Naive thymus-derived CD4-positive, alpha-beta T cell (primary cell): ENCODE measurements around the gene PTCHD1. TPM values are rescaled to one million over a fixed set of nuclear protein-coding genes. Genes with fewer than 3 reads are reported as not detected.

Experiments
- ATAC-seq: fragments of 150-1000 bp; cut with Tn5 transposase; 2 replicates; pipeline ENCODE4 v1.10.0; 2021; ENCODE audit warnings: mild to moderate bottlenecking, moderate library complexity
- CTCF ChIA-PET: fragments of 350-600 bp; sonication (Branson Sonifier 250); formaldehyde crosslinking; loops from one replicate; lab custom pipeline; 2021; ENCODE audit warnings: antibody characterized with exemption; lab: Charles Lee
- POLR2A ChIA-PET: fragments of 350-600 bp; sonication (Branson Sonifier 250); formaldehyde crosslinking; loops from one replicate; lab custom pipeline; 2021; ENCODE audit warnings: antibody characterized with exemption, inconsistent platforms; lab: Charles Lee
- DNase-seq, 9 donors: peaks; one replicate each; pipeline versions ENCODE4 v3.0.0 to v3.0.0-alpha.2; 2020 to 2022; ENCODE audit warnings: mixed read lengths in 1 of 9
- H3K27ac ChIP-seq: one replicate; pipeline ENCODE4 v1.7.0; 2013; ENCODE audit warnings: mild to moderate bottlenecking, low read depth, low read length, moderate library complexity
- H3K27me3 ChIP-seq, 2 donors: one replicate each; pipeline ENCODE4 v1.7.0; 2013; ENCODE audit warnings: low read length in 2 of 2, mild to moderate bottlenecking in 2 of 2, moderate library complexity in 2 of 2; ENCODE audit not compliant: control insufficient read depth in 2 of 2, insufficient read depth in 2 of 2
- H3K36me3 ChIP-seq, 3 experiments: 1 replicate in 2 of 3; 2 replicates in 1 of 3; pipeline ENCODE4 v1.7.0; 2013; ENCODE audit warnings: low read length in 3 of 3, mild to moderate bottlenecking in 3 of 3, moderate library complexity in 1 of 3; ENCODE audit not compliant: insufficient read depth in 3 of 3, control insufficient read depth in 2 of 3
- H3K4me1 ChIP-seq, 2 donors: one replicate each; pipeline ENCODE4 v1.7.0; 2013; ENCODE audit warnings: low read length in 2 of 2, mild to moderate bottlenecking in 2 of 2, moderate library complexity in 1 of 2; ENCODE audit not compliant: control insufficient read depth in 2 of 2, insufficient read depth in 2 of 2
- H3K4me3 ChIP-seq: 2 replicates; pipeline ENCODE4 v1.7.0; 2013; ENCODE audit warnings: mild to moderate bottlenecking, low read length
- H3K9me3 ChIP-seq, 3 experiments: 1 replicate in 2 of 3; 2 replicates in 1 of 3; pipeline ENCODE4 v1.7.0; 2013; ENCODE audit warnings: low read length in 3 of 3; ENCODE audit not compliant: control insufficient read depth in 2 of 3
- H3K27ac Mint-ChIP-seq, 9 donors: one replicate each; pipeline ENCODE4 v1.8.0; 2020 to 2022; ENCODE audit warnings: mixed read lengths in 9 of 9, mild to moderate bottlenecking in 8 of 9, moderate library complexity in 5 of 9, inconsistent platforms in 2 of 9
- H3K27me3 Mint-ChIP-seq, 5 donors: one replicate each; pipeline ENCODE4 v1.8.0; 2021 to 2022; ENCODE audit warnings: mixed read lengths in 5 of 5, mild to moderate bottlenecking in 1 of 5
- H3K36me3 Mint-ChIP-seq, 5 donors: one replicate each; pipeline ENCODE4 v1.8.0; 2020 to 2022; ENCODE audit warnings: mixed read lengths in 5 of 5, mild to moderate bottlenecking in 3 of 5, inconsistent platforms in 1 of 5
- H3K4me1 Mint-ChIP-seq, 7 donors: one replicate each; pipeline ENCODE4 v1.8.0; 2020 to 2022; ENCODE audit warnings: mixed read lengths in 7 of 7, mild to moderate bottlenecking in 3 of 7, inconsistent platforms in 1 of 7
- H3K4me3 Mint-ChIP-seq, 10 donors: one replicate each; pipeline ENCODE4 v1.8.0; 2020 to 2022; ENCODE audit warnings: mild to moderate bottlenecking in 10 of 10, mixed read lengths in 10 of 10, moderate library complexity in 6 of 10, inconsistent platforms in 2 of 10
- H3K9me3 Mint-ChIP-seq, 11 donors: one replicate each; pipeline ENCODE4 v1.8.0; 2020 to 2022; ENCODE audit warnings: mixed read lengths in 11 of 11, mild to moderate bottlenecking in 4 of 11, inconsistent platforms in 1 of 11, moderate library complexity in 1 of 11
- intact Hi-C, 2 donors: fragments of 100-400 bp; cut with micrococcal nuclease; formaldehyde crosslinking; loops; one replicate each; pipeline ENCODE4 v1.15.1; 2023
- polyA plus RNA-seq, 2 donors: library from polyadenylated mRNA; unstranded; fragments of 300-500 nt; fragmentation: Illumina TruSeq; gene quantifications; one replicate each; pipeline ENCODE4 v1.2.3, GENCODE V29; 2021
- total RNA-seq, 6 experiments: library from RNA in 5 of 6; stranded (reverse) in 5 of 6; gene quantifications; 1 replicate in 5 of 6; 2 replicates in 1 of 6; pipeline ENCODE4 v1.2.3 and lab custom pipeline; 2021 to 2026

The PTCHD1 gene
- total and polyA plus RNA-seq, 7 experiments from 2014 or later = not detected

- Histone ChIP-seq H3K9me3 (no peaks in the 10 kb centered on the region), H3K27me3 (no peaks in the 10 kb centered on the region), H3K4me3 (no peak overlapping the region), H3K27ac (no peak overlapping the region), H3K4me1 (no peaks in the 10 kb centered on the region), H3K36me3 (no peaks in the 10 kb centered on the region)
- Mint-ChIP-seq H3K9me3 (peaks cover 0 to 2% (median 0%) of the 10 kb centered on the region in 11 donors), H3K36me3 (no peaks in the 10 kb centered on the region), H3K27ac (no peak overlapping the region), H3K4me1 (no peaks in the 10 kb centered on the region), H3K27me3 (peaks cover 0 to 10% (median 4%) of the 10 kb centered on the region in 5 donors), H3K4me3 (no peak overlapping the region)
- intact Hi-C loops = no loop called here
- DNase-seq (no peak), ATAC-seq (no peak)
- ChIA-PET POLR2A (no interaction called here), CTCF (no interaction called here)
Observed at GRCh38 chrX:23373129-23373804, 38.6 kb downstream of the PTCHD1 start.

DNA sequence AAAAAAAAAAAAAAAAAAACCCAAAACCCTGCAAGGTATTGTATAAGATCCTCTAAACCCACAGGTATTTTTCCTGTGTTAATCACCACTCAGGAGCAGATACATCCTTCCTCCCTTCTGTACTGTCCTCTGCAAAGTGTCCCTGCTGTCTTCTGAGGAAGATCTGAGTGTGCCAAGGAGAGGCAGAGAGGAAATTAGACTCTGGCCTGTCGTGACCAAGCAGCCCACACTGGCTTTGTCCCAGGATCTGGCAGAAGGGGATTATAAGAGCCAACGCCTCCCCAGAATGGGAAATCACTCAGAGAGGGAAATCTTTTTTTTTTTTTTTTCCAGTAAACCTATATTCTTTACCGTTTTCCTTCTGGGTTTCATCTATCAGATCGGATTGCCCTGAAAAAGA lies 39.6 kb downstream of the PTCHD1 start:
- no peak overlapping the region for H3K4me3 ChIP-seq
- H3K27me3 Mint-ChIP-seq = peaks cover 0 to 7% (median 0%) of the 10 kb centered on the region in 5 donors
- intact Hi-C loops = no loop called here
- no peaks in the 10 kb centered on the region for H3K36me3 ChIP-seq
- H3K9me3 Mint-ChIP-seq = peaks cover 0 to 2% (median 0%) of the 10 kb centered on the region in 11 donors
- no peaks in the 10 kb centered on the region for H3K36me3 Mint-ChIP-seq
- CTCF ChIA-PET = no interaction called here
- no peak overlapping the region for H3K27ac ChIP-seq
- ATAC-seq (no peak), DNase-seq (no peak)
- no peaks in the 10 kb centered on the region for H3K27me3 ChIP-seq
- no peak overlapping the region for H3K4me3 Mint-ChIP-seq
- no peaks in the 10 kb centered on the region for H3K9me3 ChIP-seq
- H3K4me1 Mint-ChIP-seq = no peaks in the 10 kb centered on the region
- H3K4me1 ChIP-seq = no peaks in the 10 kb centered on the region
- POLR2A ChIA-PET = no interaction called here
- H3K27ac Mint-ChIP-seq = no peak overlapping the region

GRCh38 chrX:23376581-23376980 lies 41.9 kb downstream of the PTCHD1 start:
- POLR2A ChIA-PET = no interaction called here
- no peaks in the 10 kb centered on the region for H3K4me1 ChIP-seq
- H3K36me3 ChIP-seq = no peaks in the 10 kb centered on the region
- H3K9me3 Mint-ChIP-seq = peaks cover 0 to 2% (median 0%) of the 10 kb centered on the region in 11 donors
- intact Hi-C loops = no loop called here
- H3K4me1 Mint-ChIP-seq = peaks cover 0 to 7% (median under 1%) of the 10 kb centered on the region in 7 donors
- DNase-seq (no peak), ATAC-seq (no peak)
- no peak overlapping the region for H3K4me3 Mint-ChIP-seq
- H3K27ac ChIP-seq = no peak overlapping the region
- peaks cover 0 to 13% (median 5%) of the 10 kb centered on the region in 5 donors for H3K27me3 Mint-ChIP-seq
- no peak overlapping the region for H3K27ac Mint-ChIP-seq
- no peak overlapping the region for H3K4me3 ChIP-seq
- H3K36me3 Mint-ChIP-seq = no peaks in the 10 kb centered on the region
- H3K9me3 ChIP-seq = no peaks in the 10 kb centered on the region
- H3K27me3 ChIP-seq = no peaks in the 10 kb centered on the region
- CTCF ChIA-PET = no interaction called here

GRCh38 chrX:23380581-23380980 lies 45.9 kb downstream of the PTCHD1 start:
- Histone ChIP-seq H3K27ac (no peak overlapping the region), H3K9me3 (no peaks in the 10 kb centered on the region), H3K27me3 (no peaks in the 10 kb centered on the region), H3K36me3 (no peaks in the 10 kb centered on the region), H3K4me3 (no peak overlapping the region), H3K4me1 (no peaks in the 10 kb centered on the region)
- Mint-ChIP-seq H3K27ac (no peak overlapping the region), H3K4me1 (peaks cover 0 to 10% (median 5%) of the 10 kb centered on the region in 7 donors), H3K4me3 (peak overlapping the region in 1 of 10 donors; percentile 14), H3K36me3 (no peaks in the 10 kb centered on the region), H3K9me3 (peaks cover 0 to 2% (median 0%) of the 10 kb centered on the region in 11 donors), H3K27me3 (peaks cover 0 to 17% (median 7%) of the 10 kb centered on the region in 5 donors)
- ATAC-seq = no peak
- CTCF ChIA-PET = no interaction called here
- intact Hi-C loops = no loop called here
- no peak for DNase-seq
- POLR2A ChIA-PET = no interaction called here

GRCh38 chrX:23381099-23382087 lies 46.7 kb downstream of the PTCHD1 start:
- H3K4me1 ChIP-seq = no peaks in the 10 kb centered on the region
- ATAC-seq (no peak), DNase-seq (no peak)
- H3K27ac ChIP-seq = no peak overlapping the region
- Mint-ChIP-seq H3K27me3 (peaks cover 0 to 17% (median 7%) of the 10 kb centered on the region in 5 donors), H3K9me3 (peaks cover 0 to under 1% (median 0%) of the 10 kb centered on the region in 11 donors), H3K36me3 (no peaks in the 10 kb centered on the region), H3K4me1 (peaks cover 0 to 10% (median 5%) of the 10 kb centered on the region in 7 donors), H3K4me3 (peak overlapping the region in 9 of 10 donors; percentile 1 to 74 (median 52)), H3K27ac (no peak overlapping the region)
- H3K36me3 ChIP-seq = no peaks in the 10 kb centered on the region
- no peaks in the 10 kb centered on the region for H3K9me3 ChIP-seq
- H3K4me3 ChIP-seq = no peak overlapping the region
- no peaks in the 10 kb centered on the region for H3K27me3 ChIP-seq
- ChIA-PET POLR2A (no interaction called here), CTCF (no interaction called here)
- intact Hi-C loops = no loop called here

DNA sequence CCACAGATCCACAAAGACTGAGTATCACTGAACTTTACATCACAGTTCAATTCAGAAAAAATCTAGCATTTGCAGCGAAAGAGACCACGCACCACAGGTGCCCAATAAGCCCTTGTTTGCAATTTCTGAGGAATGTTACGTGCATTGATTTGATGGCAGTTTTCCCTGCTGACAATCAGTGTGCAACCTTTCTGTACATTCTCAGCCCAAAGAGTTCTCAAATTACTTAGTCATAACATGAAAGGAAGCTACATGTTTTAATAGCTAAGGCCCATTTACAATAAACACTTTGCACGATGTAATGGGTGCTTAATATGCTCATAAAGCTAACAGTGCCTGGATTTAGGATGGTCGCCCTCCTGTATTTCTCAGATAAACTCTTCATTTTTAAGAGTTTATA lies 47.9 kb downstream of the PTCHD1 start:
- Mint-ChIP-seq H3K27ac (no peak overlapping the region), H3K4me1 (peaks cover 0 to 10% (median 5%) of the 10 kb centered on the region in 7 donors), H3K36me3 (no peaks in the 10 kb centered on the region), H3K9me3 (no peaks in the 10 kb centered on the region), H3K4me3 (no peak overlapping the region), H3K27me3 (peaks cover 0 to 17% (median 7%) of the 10 kb centered on the region in 5 donors)
- H3K27me3 ChIP-seq = no peaks in the 10 kb centered on the region
- H3K36me3 ChIP-seq = no peaks in the 10 kb centered on the region
- POLR2A ChIA-PET = no interaction called here
- CTCF ChIA-PET = no interaction called here
- no peak overlapping the region for H3K4me3 ChIP-seq
- H3K9me3 ChIP-seq = no peaks in the 10 kb centered on the region
- no peak for DNase-seq
- H3K4me1 ChIP-seq = no peaks in the 10 kb centered on the region
- H3K27ac ChIP-seq = no peak overlapping the region
- intact Hi-C loops = no loop called here
- no peak for ATAC-seq
